WERI-Rb-1 (cell line): ENCODE results near the gene PTPRS.
A peak's percentile ranks its signal among the peaks of the same experiment; 100 is the strongest.

Experiments used
- DNase-seq: peaks from one replicate; pipeline ENCODE4 v3.0.0-alpha.2; 2020
- H3K27ac ChIP-seq: fragments of 250-450 bp; sonication (Bioruptor Pico); 2 replicates; pipeline ENCODE4 v1.5.1; 2020; ENCODE audit warnings: mild to moderate bottlenecking, moderate library complexity
- H3K27me3 ChIP-seq: fragments of 250-450 bp; sonication (Bioruptor Pico); 2 replicates; pipeline ENCODE4 v1.5.1; 2021; ENCODE audit warnings: mild to moderate bottlenecking, low read depth, moderate library complexity; ENCODE audit not compliant: insufficient read depth, severe bottlenecking
- H3K36me3 ChIP-seq: fragments of 250-450 bp; sonication (Bioruptor Pico); 2 replicates; pipeline ENCODE4 v1.5.1; 2020; ENCODE audit warnings: mild to moderate bottlenecking, moderate library complexity
- H3K4me3 ChIP-seq: 2 replicates; pipeline ENCODE4 v1.5.1; 2011; ENCODE audit warnings: low read depth, mild to moderate bottlenecking, control low read depth, low read length
- H3K9me3 ChIP-seq: fragments of 250-450 bp; sonication (Bioruptor Pico); 2 replicates; pipeline ENCODE4 v1.5.1; 2021; ENCODE audit warnings: mild to moderate bottlenecking, moderate library complexity; ENCODE audit not compliant: severe bottlenecking
- TF ChIP-seq, protein P1 (sequence below): IDR thresholded peaks from 2 replicates; pipeline ENCODE4 v1.5.1; 2011; ENCODE audit warnings: low read depth, mild to moderate bottlenecking, control low read depth, inconsistent platforms, low read length

The PTPRS gene

DNA sequence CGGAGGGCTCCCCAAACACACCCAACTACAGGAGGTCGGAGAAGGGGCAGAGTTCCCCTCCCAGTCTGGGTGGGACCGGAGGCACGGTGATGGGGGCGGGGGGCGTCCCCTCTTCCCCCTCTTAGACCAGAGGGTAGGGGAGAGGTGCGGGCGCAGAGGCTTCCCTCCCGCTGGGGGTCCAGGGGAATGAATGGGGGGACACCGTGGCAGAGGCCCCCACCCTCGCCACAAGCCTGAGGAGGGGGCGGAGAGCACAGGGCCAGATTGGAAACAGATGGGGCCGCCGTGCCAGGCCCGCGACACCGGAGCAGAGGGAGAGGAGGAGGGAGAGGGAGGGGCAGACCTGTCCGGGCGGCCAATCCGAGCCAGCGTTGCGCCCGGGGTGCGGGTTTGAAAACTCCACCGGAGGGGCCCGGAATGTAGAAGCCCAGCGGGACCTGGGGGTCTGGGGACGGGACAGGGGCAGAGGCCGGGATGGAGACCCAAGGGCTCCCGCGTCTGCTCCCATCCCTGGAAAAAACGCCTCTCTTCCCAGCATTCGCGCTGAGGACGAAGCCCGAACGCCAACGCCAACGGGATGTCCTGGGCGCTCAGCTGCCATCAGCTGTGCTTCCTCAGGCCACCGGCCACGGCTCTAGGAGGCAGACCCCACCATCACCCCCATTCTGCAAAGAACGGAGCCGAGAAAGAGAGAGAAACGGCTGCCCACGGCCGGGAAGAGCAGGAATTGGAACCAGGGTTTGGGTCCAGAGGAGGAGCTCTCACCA is 46.8 kb downstream of the PTPRS start:
- H3K36me3 ChIP-seq = no peaks in the 10 kb centered on the region
- H3K27ac ChIP-seq = peak overlapping the region; percentile 89
- no peaks in the 10 kb centered on the region for H3K27me3 ChIP-seq
- H3K9me3 ChIP-seq = no peaks in the 10 kb centered on the region
- TF ChIP-seq, protein P1, sequence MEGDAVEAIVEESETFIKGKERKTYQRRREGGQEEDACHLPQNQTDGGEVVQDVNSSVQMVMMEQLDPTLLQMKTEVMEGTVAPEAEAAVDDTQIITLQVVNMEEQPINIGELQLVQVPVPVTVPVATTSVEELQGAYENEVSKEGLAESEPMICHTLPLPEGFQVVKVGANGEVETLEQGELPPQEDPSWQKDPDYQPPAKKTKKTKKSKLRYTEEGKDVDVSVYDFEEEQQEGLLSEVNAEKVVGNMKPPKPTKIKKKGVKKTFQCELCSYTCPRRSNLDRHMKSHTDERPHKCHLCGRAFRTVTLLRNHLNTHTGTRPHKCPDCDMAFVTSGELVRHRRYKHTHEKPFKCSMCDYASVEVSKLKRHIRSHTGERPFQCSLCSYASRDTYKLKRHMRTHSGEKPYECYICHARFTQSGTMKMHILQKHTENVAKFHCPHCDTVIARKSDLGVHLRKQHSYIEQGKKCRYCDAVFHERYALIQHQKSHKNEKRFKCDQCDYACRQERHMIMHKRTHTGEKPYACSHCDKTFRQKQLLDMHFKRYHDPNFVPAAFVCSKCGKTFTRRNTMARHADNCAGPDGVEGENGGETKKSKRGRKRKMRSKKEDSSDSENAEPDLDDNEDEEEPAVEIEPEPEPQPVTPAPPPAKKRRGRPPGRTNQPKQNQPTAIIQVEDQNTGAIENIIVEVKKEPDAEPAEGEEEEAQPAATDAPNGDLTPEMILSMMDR = no peak
- H3K4me3 ChIP-seq = peak overlapping the region; percentile 77
- peak; percentile 84 for DNase-seq

DNA sequence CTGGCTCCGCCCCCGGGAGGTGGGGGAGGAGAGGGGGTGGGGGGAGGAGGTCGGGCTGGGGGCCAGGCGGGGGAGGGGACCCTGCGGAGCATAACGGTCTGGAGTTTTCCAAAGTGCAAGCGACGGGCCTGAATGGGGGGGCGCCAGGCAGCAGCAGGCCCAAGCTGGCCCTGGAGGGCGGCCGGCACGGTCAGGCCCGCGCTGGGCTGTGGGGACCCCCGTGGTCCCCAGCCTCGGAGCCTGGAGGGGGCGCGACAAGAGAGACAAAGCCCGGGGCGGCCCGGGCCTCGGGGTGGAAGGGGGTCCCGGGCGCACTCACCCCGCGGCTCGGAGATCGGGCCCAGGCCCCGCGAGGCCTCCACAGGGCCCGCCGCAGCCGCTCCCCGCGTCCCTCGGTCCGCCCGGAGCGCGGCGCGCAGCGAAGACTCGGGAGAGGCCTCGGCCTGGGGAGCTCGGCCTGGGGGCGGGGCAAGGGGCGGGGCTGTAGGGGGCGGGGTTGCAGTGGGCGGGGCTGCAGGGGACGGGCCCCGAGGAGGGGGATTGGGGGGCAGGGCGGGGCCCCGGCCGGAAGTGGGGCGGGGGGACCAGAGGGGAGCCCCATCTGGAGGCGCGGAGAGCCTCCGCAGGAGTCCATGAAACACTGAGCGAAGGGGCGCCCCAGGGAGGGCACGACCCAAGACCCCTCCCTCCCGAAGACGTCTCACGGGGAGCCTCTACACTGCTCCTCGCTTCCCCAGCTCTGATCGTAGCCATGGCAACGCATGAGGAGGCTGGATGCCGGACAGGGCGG is 47.6 kb downstream of the PTPRS start:
- Histone ChIP-seq H3K4me3 (peak overlapping the region; percentile 77), H3K27ac (peak overlapping the region; percentile 92), H3K27me3 (no peaks in the 10 kb centered on the region), H3K36me3 (no peaks in the 10 kb centered on the region), H3K9me3 (no peaks in the 10 kb centered on the region)
- TF ChIP-seq, protein P1 = no peak
- peak; percentile 73 for DNase-seq

GRCh38 chr19:5292453-5292821 is 48.2 kb downstream of the PTPRS start:
- Histone ChIP-seq H3K27me3 (no peaks in the 10 kb centered on the region), H3K4me3 (peak overlapping the region; percentile 62), H3K9me3 (no peaks in the 10 kb centered on the region), H3K36me3 (no peaks in the 10 kb centered on the region), H3K27ac (peak overlapping the region; percentile 92)
- TF ChIP-seq, protein P1 = no peak
- DNase-seq = no peak

DNA sequence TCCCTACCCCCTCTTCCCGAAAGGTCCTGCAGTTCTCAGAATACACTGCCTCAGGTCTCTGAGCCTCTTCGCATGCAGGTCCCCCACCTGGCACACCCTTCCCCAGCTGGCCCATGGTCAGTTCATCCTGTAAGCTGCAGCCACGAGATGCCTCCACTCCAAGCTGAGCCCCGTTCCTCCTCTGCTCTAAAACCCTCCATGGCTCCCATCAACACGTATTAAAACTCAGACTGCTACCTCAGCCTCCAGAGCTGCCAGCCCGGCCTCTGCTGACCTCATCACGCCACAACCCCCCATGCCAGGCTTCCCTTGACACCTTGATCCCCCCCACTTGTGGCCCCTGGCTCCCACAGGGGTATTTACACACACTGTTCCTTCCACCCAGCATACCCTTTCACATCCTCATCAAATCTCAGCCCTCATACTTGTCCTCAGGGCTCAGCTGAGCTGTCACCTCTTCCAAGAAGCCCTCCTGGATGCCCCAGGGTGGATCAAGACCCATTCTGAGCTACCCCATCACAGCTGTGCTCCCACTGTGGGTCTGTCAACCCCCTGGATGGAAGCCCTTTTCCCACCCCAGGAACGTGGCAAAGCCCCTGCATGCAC is 48.9 kb downstream of the PTPRS start:
- TF ChIP-seq, protein P1 = no peak

More for the DNA sequence above, 48.9 kb downstream of the PTPRS start:
- no peak overlapping the region for H3K27ac ChIP-seq
- no peaks in the 10 kb centered on the region for H3K9me3 ChIP-seq
- H3K36me3 ChIP-seq = no peaks in the 10 kb centered on the region
- no peak for DNase-seq
- H3K4me3 ChIP-seq = no peak overlapping the region
- H3K27me3 ChIP-seq = no peaks in the 10 kb centered on the region
